ENCODE results near the gene NARF. TPM values are rescaled to one million over a fixed set of nuclear protein-coding genes. Genes with fewer than 3 reads are reported as not detected.

Gene NARF
- total and polyA plus RNA-seq, 2 of the 8 experiments (the other 6 are each of a cell fraction or from before 2014, with no cell fraction given) = 97.4 to 131 TPM

DNA sequence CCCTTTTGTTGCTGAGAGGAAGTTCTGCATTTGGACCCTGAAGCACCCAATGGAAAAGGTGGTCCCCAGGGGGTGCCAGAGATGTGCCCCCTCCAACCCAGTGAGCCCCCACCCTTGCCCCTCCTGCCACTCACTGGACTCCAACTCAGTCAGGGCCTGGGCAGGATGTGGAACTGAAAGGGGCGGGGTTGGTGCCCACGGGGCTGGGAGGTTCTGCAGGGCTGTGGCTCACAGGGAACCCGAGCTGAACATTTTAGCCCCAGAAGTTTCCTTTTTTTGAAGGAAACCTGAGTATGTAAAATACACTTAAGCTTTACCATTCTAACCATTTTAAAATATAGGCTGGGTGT lies 24.4 kb upstream of the NARF start:
- no peak overlapping the region for H3K4me3 ChIP-seq (ENCODE audit: extremely low read depth in 1 of 4, insufficient read depth in 2 of 4, low read depth in 3 of 4, low read length in 4 of 4)
- no peak overlapping the region for H2AK5ac ChIP-seq (ENCODE audit: low read depth, low read length)
- no peaks in the 10 kb centered on the region for H3K23me2 ChIP-seq (ENCODE audit: low read depth, low read length)
- no peak overlapping the region for H3K9ac ChIP-seq (replicated peaks in 1 of 4; ENCODE audit: extremely low read depth in 1 of 4, low read depth in 3 of 4, low read length in 3 of 4)
- H3K23ac ChIP-seq (ENCODE audit: insufficient read length) = no peak overlapping the region
- no peaks in the 10 kb centered on the region for H3K27me3 ChIP-seq (replicated peaks in 1 of 4; ENCODE audit: control insufficient read depth in 3 of 4, extremely low read depth in 1 of 4, insufficient read depth in 3 of 4, low read length in 3 of 4)
- H3K56ac ChIP-seq (replicated peaks; ENCODE audit: insufficient read length, low read depth, low read length) = no peak overlapping the region
- H3K79me2 ChIP-seq (ENCODE audit: control insufficient read depth in 1 of 2, insufficient read depth in 2 of 2, low read length in 2 of 2) = no peaks in the 10 kb centered on the region
- no peak overlapping the region for H2BK20ac ChIP-seq (ENCODE audit: low read length)
- WGBS, 2 experiments (ENCODE audit: extremely low coverage in 1 of 2, insufficient coverage in 1 of 2, insufficient read length in 1 of 2, insufficient replicate concordance in 2 of 2, low coverage in 1 of 2, low lambda C conversion rate in 2 of 2, missing lambda C conversion rate in 1 of 2) = 89% methylated on average over 3 of the region's 3 CpGs; no CpG with 5 or more reads in 1 of the 2 experiments
- H4K91ac ChIP-seq (replicated peaks; ENCODE audit: insufficient read length, low read length) = no peak overlapping the region
- H3K14ac ChIP-seq (ENCODE audit: insufficient read length) = no peak overlapping the region
- no peak overlapping the region for H3K4me2 ChIP-seq (ENCODE audit: insufficient read depth in 1 of 2, low read depth in 2 of 2, low read length in 2 of 2)
- no peak overlapping the region for H3K18ac ChIP-seq (ENCODE audit: extremely low read depth, low read length)
- no peaks in the 10 kb centered on the region for H3K9me3 ChIP-seq (ENCODE audit: insufficient read depth in 2 of 2, low read depth in 1 of 2, low read length in 1 of 2)
- H3K27ac ChIP-seq (ENCODE audit: low read depth, low read length) = no peak overlapping the region
- DNase-seq (ENCODE audit: low read depth in 1 of 2, low spot score in 2 of 2) (no peak), FAIRE-seq (no peak)
- H4K8ac ChIP-seq (ENCODE audit: extremely low read depth, insufficient read depth, low read length) = no peak overlapping the region
- H4K5ac ChIP-seq (ENCODE audit: insufficient read length, low read depth, low read length) = no peak overlapping the region
- peaks cover 0 to 9% (median 2%) of the 10 kb centered on the region in 4 experiments; a peak in 3 of 8 replicates for H3K36me3 ChIP-seq (ENCODE audit: control insufficient read depth in 2 of 4, insufficient read depth in 4 of 4, low read length in 3 of 4)
- no peaks in the 10 kb centered on the region for H3K79me1 ChIP-seq (ENCODE audit: low read depth, low read length)
- H2BK15ac ChIP-seq (ENCODE audit: low read length) = no peak overlapping the region
- TF ChIP-seq, protein P1, sequence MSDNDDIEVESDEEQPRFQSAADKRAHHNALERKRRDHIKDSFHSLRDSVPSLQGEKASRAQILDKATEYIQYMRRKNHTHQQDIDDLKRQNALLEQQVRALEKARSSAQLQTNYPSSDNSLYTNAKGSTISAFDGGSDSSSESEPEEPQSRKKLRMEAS (IDR thresholded peaks at IDR 0.05) = no peak
- no peak for TF ChIP-seq EZH2 (IDR thresholded peaks at IDR 0.05; ENCODE audit: low read depth, low read length, severe bottlenecking)
- no peak for TF ChIP-seq SRF (IDR thresholded peaks at IDR 0.05; ENCODE audit: low read depth, low read length)
- no peak for TF ChIP-seq KDM1A (IDR thresholded peaks at IDR 0.05; ENCODE audit: borderline replicate concordance, low read length)
- TF ChIP-seq POU5F1 (IDR thresholded peaks at IDR 0.05; ENCODE audit: low read depth, low read length) = no peak
- TF ChIP-seq ZNF274 (IDR thresholded peaks at IDR 0.05; ENCODE audit: borderline replicate concordance, extremely low read depth, low read length) = no peak
- no peak overlapping the region for H2AFZ ChIP-seq (ENCODE audit: low read length)
- CTCF ChIA-PET (ENCODE audit: partially characterized antibody) = interaction anchor here (3.7 kb wide), 1 partner anchor 9 kb away, joined by 16 read pairs; no protein-coding TSS in a partner anchor
- no peaks in the 10 kb centered on the region; a peak in 1 of 7 replicates for H3K4me1 ChIP-seq (replicated peaks in 1 of 4; ENCODE audit: control insufficient read depth in 3 of 4, insufficient read depth in 4 of 4, low read length in 3 of 4)
- POLR2A ChIA-PET (ENCODE audit: partially characterized antibody) = interaction anchor here (0.6 to 4.0 kb wide), 5 partner anchors 9 to 41 kb away, joined by 3 to 19 read pairs (median 4); no protein-coding TSS in a partner anchor
- no peak overlapping the region for H2BK5ac ChIP-seq (ENCODE audit: low read depth, low read length)
- no peak overlapping the region for H2BK120ac ChIP-seq (replicated peaks; ENCODE audit: low read depth, low read length)
- H3K4ac ChIP-seq (replicated peaks; ENCODE audit: insufficient read length, low read depth, low read length) = no peak overlapping the region
- peaks cover 0 to 5% of the 10 kb centered on the region in 2 experiments for H4K20me1 ChIP-seq (replicated peaks in 1 of 2; ENCODE audit: control insufficient read depth in 1 of 2, insufficient read depth in 2 of 2, low read length in 2 of 2)
- no peak overlapping the region for H2BK12ac ChIP-seq (ENCODE audit: low read depth, low read length)
